Measurements from ENCODE around the gene TBC1D1. TPM values are rescaled to one million over a fixed set of nuclear protein-coding genes. Genes with fewer than 3 reads are reported as not detected.

TBC1D1 gene
- total RNA-seq, 1 experiment from 2014 or later: 89.0 TPM

DNA sequence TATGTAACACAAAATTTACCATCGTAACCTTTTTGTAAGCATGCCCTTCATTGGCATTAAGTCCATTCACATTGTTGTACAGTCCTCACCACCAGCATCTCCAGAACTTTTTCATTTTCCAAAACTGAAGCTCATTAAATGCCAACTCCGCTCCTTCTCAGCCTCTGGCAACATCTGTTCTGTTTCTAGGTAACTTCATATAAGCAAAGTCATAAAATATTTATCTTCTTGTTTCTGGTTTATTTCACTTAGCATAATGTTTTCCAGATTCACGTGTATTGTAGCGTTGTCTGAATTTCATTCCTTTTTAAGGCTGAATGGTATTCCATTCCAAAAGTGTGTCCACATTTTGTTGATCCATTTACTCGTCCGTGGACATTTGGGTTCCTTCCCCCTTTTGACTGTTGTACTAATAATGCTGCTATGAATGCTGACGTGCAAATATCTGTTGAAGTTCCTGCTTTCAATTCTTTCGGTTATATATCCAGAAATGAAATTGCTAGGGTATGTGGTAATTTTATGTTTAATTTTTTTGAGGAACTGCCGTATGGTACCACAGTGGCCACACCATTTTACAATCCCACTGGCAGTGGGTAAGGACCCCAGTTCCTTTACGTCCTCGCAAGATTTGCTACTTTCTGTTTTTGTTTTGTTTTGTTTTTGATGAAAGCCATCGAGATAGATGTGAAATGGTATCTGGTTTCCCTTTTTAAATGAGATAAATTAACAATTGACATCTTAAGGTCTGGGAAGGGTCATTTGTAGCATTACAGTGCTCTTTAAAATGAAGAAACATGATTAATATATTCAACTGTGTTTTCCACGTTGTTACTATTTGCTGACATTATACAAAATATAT is 132.7 kb downstream of the TBC1D1 start:
- Histone ChIP-seq H2AFZ (ENCODE audit: low read length) (no peak overlapping the region), H3K4me2 (ENCODE audit: low read length) (no peak overlapping the region), H3K9ac (ENCODE audit: low read length) (no peak overlapping the region), H3K9me2 (replicated peaks; ENCODE audit: low read length) (no peaks in the 10 kb centered on the region), H3K27me3 (ENCODE audit: low read length) (no peaks in the 10 kb centered on the region), H4K20me1 (ENCODE audit: low read length) (no peaks in the 10 kb centered on the region), H3K79me2 (ENCODE audit: low read length) (no peaks in the 10 kb centered on the region), H3K4me3 (ENCODE audit: low read length) (no peak overlapping the region), H3K4me1 (ENCODE audit: insufficient read depth, low read length) (no peaks in the 10 kb centered on the region), H3K9me3 (ENCODE audit: low read length) (no peaks in the 10 kb centered on the region), H3K36me3 (ENCODE audit: low read depth, low read length) (no peaks in the 10 kb centered on the region), H3K27ac (ENCODE audit: low read length) (no peak overlapping the region), H3F3A (ENCODE audit: low read length, unreplicated experiment) (no peaks in the 10 kb centered on the region)
- intact Hi-C loops (cut with micrococcal nuclease): no loop called here
- ChIA-PET POLR2A (ENCODE audit: unreplicated experiment) (no interaction called here), CTCF (no interaction called here)
- ATAC-seq: no peak
- no peak for DNase-seq
- BruUV-seq (replicated peaks): no TSS peak
- TF ChIP-seq EZH2 (IDR thresholded peaks at IDR 0.05; ENCODE audit: low read length, unreplicated experiment) (no peak), EZH2phosphoT487 (IDR thresholded peaks at IDR 0.05; ENCODE audit: borderline replicate concordance, low read length) (no peak), CTCF (conservative IDR thresholded peaks at IDR 0.05; ENCODE audit: low read depth, low read length) (no peak)

DNA sequence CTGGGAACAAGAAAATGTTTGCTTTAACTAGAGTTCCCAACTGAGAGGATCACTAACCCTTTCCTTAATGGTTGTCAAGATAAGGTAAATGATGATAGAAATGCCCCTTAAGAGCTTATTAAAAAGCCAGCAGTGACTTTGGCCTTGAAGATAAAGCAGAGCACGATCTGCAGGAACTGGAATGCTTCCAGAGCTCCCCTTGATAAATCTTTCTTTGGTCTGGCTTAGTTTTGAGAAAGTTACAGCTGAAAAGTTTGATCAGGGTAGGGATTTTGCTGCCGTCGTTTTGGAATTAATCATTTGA is 133.3 kb downstream of the TBC1D1 start:
- Histone ChIP-seq H3K4me3 (ENCODE audit: low read length) (no peak overlapping the region), H2AFZ (ENCODE audit: low read length) (no peak overlapping the region), H3K4me1 (ENCODE audit: insufficient read depth, low read length) (no peaks in the 10 kb centered on the region), H3K79me2 (ENCODE audit: low read length) (no peaks in the 10 kb centered on the region), H3K27me3 (ENCODE audit: low read length) (no peaks in the 10 kb centered on the region), H3K9me2 (replicated peaks; ENCODE audit: low read length) (no peaks in the 10 kb centered on the region), H3F3A (ENCODE audit: low read length, unreplicated experiment) (no peaks in the 10 kb centered on the region), H3K9me3 (ENCODE audit: low read length) (no peaks in the 10 kb centered on the region), H3K27ac (ENCODE audit: low read length) (no peak overlapping the region), H4K20me1 (ENCODE audit: low read length) (no peaks in the 10 kb centered on the region), H3K36me3 (ENCODE audit: low read depth, low read length) (no peaks in the 10 kb centered on the region), H3K4me2 (ENCODE audit: low read length) (no peak overlapping the region), H3K9ac (ENCODE audit: low read length) (no peak overlapping the region)
- ATAC-seq (no peak), DNase-seq (no peak)
- intact Hi-C loops (cut with micrococcal nuclease): no loop called here
- no peak for TF ChIP-seq CTCF (conservative IDR thresholded peaks at IDR 0.05; ENCODE audit: low read depth, low read length)
- no peak for TF ChIP-seq EZH2phosphoT487 (IDR thresholded peaks at IDR 0.05; ENCODE audit: borderline replicate concordance, low read length)
- TF ChIP-seq EZH2 (IDR thresholded peaks at IDR 0.05; ENCODE audit: low read length, unreplicated experiment): no peak
- CTCF ChIA-PET: no interaction called here
- BruUV-seq (replicated peaks): no TSS peak
- POLR2A ChIA-PET (ENCODE audit: unreplicated experiment): no interaction called here

GRCh38 chr4:38025665-38026064 is 134.8 kb downstream of the TBC1D1 start:
- ATAC-seq (no peak), DNase-seq (no peak)
- Histone ChIP-seq H3K36me3 (ENCODE audit: low read depth, low read length) (no peaks in the 10 kb centered on the region), H3K4me3 (ENCODE audit: low read length) (no peak overlapping the region), H3K9me2 (replicated peaks; ENCODE audit: low read length) (no peaks in the 10 kb centered on the region), H3K4me1 (ENCODE audit: insufficient read depth, low read length) (no peaks in the 10 kb centered on the region), H4K20me1 (ENCODE audit: low read length) (no peaks in the 10 kb centered on the region), H2AFZ (ENCODE audit: low read length) (no peak overlapping the region), H3K79me2 (ENCODE audit: low read length) (no peaks in the 10 kb centered on the region), H3K9ac (ENCODE audit: low read length) (no peak overlapping the region), H3K4me2 (ENCODE audit: low read length) (no peak overlapping the region), H3K27ac (ENCODE audit: low read length) (no peak overlapping the region), H3K9me3 (ENCODE audit: low read length) (no peaks in the 10 kb centered on the region), H3K27me3 (ENCODE audit: low read length) (no peaks in the 10 kb centered on the region), H3F3A (ENCODE audit: low read length, unreplicated experiment) (no peaks in the 10 kb centered on the region)
- POLR2A ChIA-PET (ENCODE audit: unreplicated experiment): no interaction called here
- intact Hi-C loops (cut with micrococcal nuclease): no loop called here
- BruUV-seq (replicated peaks): no TSS peak
- CTCF ChIA-PET: no interaction called here
- no peak for TF ChIP-seq EZH2phosphoT487 (IDR thresholded peaks at IDR 0.05; ENCODE audit: borderline replicate concordance, low read length)
- TF ChIP-seq CTCF (conservative IDR thresholded peaks at IDR 0.05; ENCODE audit: low read depth, low read length): no peak
- TF ChIP-seq EZH2 (IDR thresholded peaks at IDR 0.05; ENCODE audit: low read length, unreplicated experiment): no peak

Measured in PC-3 (cell line).